Progenitor cell of endocrine pancreas (in vitro differentiated cells): ENCODE data around the gene C19orf85. TPM values are rescaled to one million over a fixed set of nuclear protein-coding genes. Genes with fewer than 3 reads are reported as not detected.

Experiments used
- DNase-seq: peaks from one replicate; pipeline ENCODE4 v3.0.0; 2021; ENCODE audit warnings: low spot score; ENCODE audit not compliant: unreplicated experiment
- H3K27ac Mint-ChIP-seq: 2 replicates; pipeline ENCODE4 v1.8.0; 2021; ENCODE audit warnings: mild to moderate bottlenecking, moderate library complexity, mixed read lengths
- H3K27me3 Mint-ChIP-seq: 2 replicates; pipeline ENCODE4 v1.8.0; 2021; ENCODE audit warnings: mixed read lengths
- H3K36me3 Mint-ChIP-seq: 2 replicates; pipeline ENCODE4 v1.8.0; 2022; ENCODE audit warnings: mixed read lengths; ENCODE audit not compliant: insufficient read depth
- H3K4me1 Mint-ChIP-seq: 2 replicates; pipeline ENCODE4 v1.8.0; 2021; ENCODE audit warnings: low read depth, mixed read lengths
- H3K4me3 Mint-ChIP-seq: 2 replicates; pipeline ENCODE4 v1.8.0; 2021; ENCODE audit warnings: low read depth, mild to moderate bottlenecking, moderate library complexity, mixed read lengths
- H3K9me3 Mint-ChIP-seq: 2 replicates; pipeline ENCODE4 v1.8.0; 2021; ENCODE audit warnings: low read depth, mixed read lengths
- CTCF ChIP-seq: fragments of 200-600 bp; sonication (generic); IDR thresholded peaks from one replicate; pipeline ENCODE4 v1.5.0; 2021; ENCODE audit warnings: antibody characterized with exemption, mild to moderate bottlenecking; ENCODE audit not compliant: unreplicated experiment
- total RNA-seq: library from RNA; stranded (reverse); gene quantifications from 2 replicates; pipeline ENCODE4 v1.2.1, GENCODE V29; 2021

C19orf85 gene
- total RNA-seq, 1 donor from 2014 or later, result not detected

GRCh38 chr19:55477905-55478304 is 13.4 kb upstream of the C19orf85 start:
- Mint-ChIP-seq H3K4me3 (peak overlapping the region; percentile 90), H3K27ac (peak overlapping the region; percentile 65), H3K36me3 (peaks cover 6% of the 10 kb centered on the region), H3K4me1 (peaks cover 12% of the 10 kb centered on the region), H3K27me3 (no peaks in the 10 kb centered on the region), H3K9me3 (no peaks in the 10 kb centered on the region)
- no peak for DNase-seq
- no peak for TF ChIP-seq CTCF

- Mint-ChIP-seq H3K4me3 (peak within 1 kb of the TSS; percentile 90), H3K27me3 (no peaks in the 10 kb centered on the region)
- peak; percentile 94 for DNase-seq
Measured at GRCh38 chr19:55476100-55476775, 11.7 kb upstream of the C19orf85 start, which contains the start of gene ZNF628. ZNF628 (plus strand) TSS chr19:55476617; CDS start chr19:55479911, 3,294 bp downstream.

GRCh38 chr19:55474269-55475265 is 10.0 kb upstream of the C19orf85 start:
- Mint-ChIP-seq H3K36me3 (peaks cover 5% of the 10 kb centered on the region), H3K27me3 (no peaks in the 10 kb centered on the region), H3K4me3 (peak overlapping the region; percentile 38), H3K9me3 (no peaks in the 10 kb centered on the region), H3K4me1 (peaks cover 12% of the 10 kb centered on the region), H3K27ac (no peak overlapping the region)
- no peak for TF ChIP-seq CTCF
- no peak for DNase-seq

More at GRCh38 chr19:55476100-55476775, 11.7 kb upstream of the C19orf85 start, which contains the start of gene ZNF628:
- no peaks in the 10 kb centered on the region for H3K9me3 Mint-ChIP-seq
- H3K27ac Mint-ChIP-seq, result peak within 1 kb of the TSS; percentile 96
- peaks cover 12% of the 10 kb centered on the region for H3K4me1 Mint-ChIP-seq
- no peak for TF ChIP-seq CTCF
- H3K36me3 Mint-ChIP-seq, result peaks cover 6% of the 10 kb centered on the region

- H3K9me3 Mint-ChIP-seq, result no peaks in the 10 kb centered on the region
- TF ChIP-seq CTCF, result no peak
- no peaks in the 10 kb centered on the region for H3K36me3 Mint-ChIP-seq
- no peak for DNase-seq
- no peaks in the 10 kb centered on the region for H3K27me3 Mint-ChIP-seq
- no peak overlapping the region for H3K27ac Mint-ChIP-seq
- H3K4me3 Mint-ChIP-seq, result no peak overlapping the region
- peaks cover 9% of the 10 kb centered on the region for H3K4me1 Mint-ChIP-seq
Measured at GRCh38 chr19:55473225-55474012, 8.9 kb upstream of the C19orf85 start.

GRCh38 chr19:55472463-55472862 is 7.9 kb upstream of the C19orf85 start:
- TF ChIP-seq CTCF, result no peak
- Mint-ChIP-seq H3K4me3 (no peak overlapping the region), H3K36me3 (no peaks in the 10 kb centered on the region), H3K9me3 (no peaks in the 10 kb centered on the region), H3K4me1 (peaks cover 2% of the 10 kb centered on the region), H3K27me3 (peaks cover 3% of the 10 kb centered on the region), H3K27ac (no peak overlapping the region)
- DNase-seq, result no peak
